ENCODE data around the gene NMRK1.

- TF ChIP-seq REST (IDR thresholded peaks at IDR 0.05; ENCODE audit: borderline replicate concordance) = no peak
- no peak for TF ChIP-seq POLR2AphosphoS5 (IDR thresholded peaks at IDR 0.05)
- no peak for TF ChIP-seq CTCF (IDR thresholded peaks at IDR 0.05; ENCODE audit: poor library complexity, severe bottlenecking)
- no peak for TF ChIP-seq TAF1 (IDR thresholded peaks at IDR 0.05; ENCODE audit: low read depth)
- no peak for TF ChIP-seq EP300 (conservative IDR thresholded peaks at IDR 0.05; ENCODE audit: poor library complexity, severe bottlenecking)
These were observed 20.1 kb downstream of the NMRK1 start for GRCh38 chr9:75067894-75068293.
